GM23248 (cell line): Measurements from ENCODE around the gene CHST11.

Experiments
- EZH2 ChIP-seq: fragments of 200-600 bp; sonication (generic); IDR thresholded peaks from 2 replicates; pipeline ENCODE4 v1.6.1; 2018; ENCODE audit warnings: antibody characterized with exemption, mild to moderate bottlenecking; ENCODE audit not compliant: insufficient read depth, poor library complexity, severe bottlenecking
- EZH2phosphoT487 ChIP-seq: fragments of 200-600 bp; sonication (generic); IDR thresholded peaks from 2 replicates; pipeline ENCODE4 v1.6.1; 2018; ENCODE audit warnings: antibody characterized with exemption, moderate library complexity, mild to moderate bottlenecking, low read depth; ENCODE audit not compliant: insufficient read depth

GRCh38 chr12:104591257-104591885 is 134.6 kb downstream of the CHST11 start:
- TF ChIP-seq EZH2 (no peak), EZH2phosphoT487 (no peak)
